ENCODE measurements around the gene INTS15.
A peak's percentile ranks its signal among the peaks of the same experiment; 100 is the strongest.
"Not testable (repeated sequence)": the region's sequence is repeated elsewhere in the genome, so short reads cannot be mapped to it uniquely, and the experiment has no call there.

Gene INTS15

DNA sequence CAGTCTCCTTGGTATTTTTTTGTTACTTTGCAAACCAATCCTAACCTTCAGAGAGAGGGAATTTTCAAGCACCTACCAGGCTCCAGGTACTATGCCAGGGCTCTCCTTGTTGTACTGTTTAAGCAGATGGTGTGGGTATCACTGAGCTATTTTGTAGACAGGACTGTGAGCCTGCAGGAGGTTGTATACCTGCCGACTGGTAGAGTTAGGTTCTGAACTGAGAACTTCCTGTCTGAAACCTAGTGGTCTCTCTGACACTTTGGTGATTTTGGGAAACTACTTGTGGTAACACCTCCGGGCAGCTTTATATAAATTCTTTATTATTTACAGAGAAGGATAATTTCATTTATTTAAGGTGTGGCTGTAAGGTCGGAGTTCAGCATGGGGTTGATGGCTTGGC is 30.1 kb downstream of the INTS15 start:
- no peak for DNase-seq

DNA sequence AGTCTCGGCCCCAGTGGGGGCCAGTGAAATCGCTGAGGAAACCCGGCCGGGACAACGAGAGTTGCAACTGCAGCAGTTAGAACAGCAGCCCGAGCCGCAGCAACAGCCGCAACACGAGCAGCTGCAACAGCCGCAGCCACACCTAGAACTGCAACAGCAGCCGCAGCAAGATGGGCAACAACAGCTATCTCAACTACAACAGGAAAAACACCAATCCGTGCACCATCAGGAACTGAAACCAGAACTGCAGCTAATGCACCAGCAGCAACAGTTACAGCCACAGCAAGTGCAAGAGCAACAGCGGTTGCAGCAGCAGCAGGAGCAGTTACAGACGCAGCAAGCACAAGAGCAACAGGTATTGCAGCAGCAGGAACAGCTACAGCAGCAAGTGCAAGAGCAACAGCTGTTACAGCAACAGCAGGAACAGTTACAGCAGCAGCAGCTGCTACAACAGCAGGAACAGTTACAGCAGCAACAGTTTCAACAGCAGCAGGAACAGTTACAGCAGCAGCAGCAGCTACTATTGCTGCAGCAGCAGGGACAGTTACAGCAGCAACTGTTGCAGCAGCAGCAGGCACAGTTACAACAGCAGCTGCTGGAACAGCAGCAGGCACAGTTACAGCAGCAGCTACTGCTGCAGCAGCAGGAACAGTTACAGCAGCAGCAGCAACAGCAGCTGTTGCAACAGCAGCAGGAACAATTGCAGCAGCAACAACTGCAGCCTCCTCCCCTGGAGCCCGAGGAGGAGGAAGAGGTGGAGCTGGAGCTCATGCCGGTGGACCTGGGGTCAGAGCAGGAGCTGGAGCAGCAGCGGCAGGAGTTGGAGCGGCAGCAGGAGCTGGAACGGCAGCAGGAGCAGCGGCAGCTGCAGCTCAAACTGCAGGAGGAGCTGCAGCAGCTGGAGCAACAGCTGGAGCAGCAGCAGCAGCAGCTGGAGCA is 31.6 kb downstream of the INTS15 start:
- no peak for DNase-seq

DNA sequence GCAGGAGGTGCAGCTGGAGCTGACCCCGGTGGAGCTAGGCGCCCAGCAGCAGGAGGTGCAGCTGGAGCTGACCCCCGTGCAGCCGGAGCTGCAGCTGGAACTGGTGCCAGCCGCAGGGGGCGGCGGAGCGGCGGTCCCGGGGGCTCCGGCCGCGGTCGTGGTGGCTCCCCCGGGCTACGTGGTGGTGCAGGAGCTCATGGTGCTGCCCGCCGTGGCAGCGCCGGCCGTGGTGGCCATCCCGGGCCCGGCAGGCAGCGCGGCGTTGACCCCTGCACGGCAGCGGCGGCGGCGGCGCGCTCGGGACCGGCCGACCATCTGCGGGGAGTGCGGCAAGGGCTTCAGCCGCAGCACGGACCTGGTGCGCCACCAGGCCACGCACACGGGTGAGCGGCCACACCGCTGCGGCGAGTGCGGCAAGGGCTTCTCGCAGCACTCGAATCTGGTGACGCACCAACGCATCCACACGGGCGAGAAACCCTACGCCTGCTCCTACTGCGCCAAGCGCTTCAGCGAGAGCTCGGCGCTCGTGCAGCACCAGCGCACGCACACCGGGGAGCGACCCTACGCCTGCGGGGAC is 32.4 kb downstream of the INTS15 start:
- no peak for DNase-seq

DNA sequence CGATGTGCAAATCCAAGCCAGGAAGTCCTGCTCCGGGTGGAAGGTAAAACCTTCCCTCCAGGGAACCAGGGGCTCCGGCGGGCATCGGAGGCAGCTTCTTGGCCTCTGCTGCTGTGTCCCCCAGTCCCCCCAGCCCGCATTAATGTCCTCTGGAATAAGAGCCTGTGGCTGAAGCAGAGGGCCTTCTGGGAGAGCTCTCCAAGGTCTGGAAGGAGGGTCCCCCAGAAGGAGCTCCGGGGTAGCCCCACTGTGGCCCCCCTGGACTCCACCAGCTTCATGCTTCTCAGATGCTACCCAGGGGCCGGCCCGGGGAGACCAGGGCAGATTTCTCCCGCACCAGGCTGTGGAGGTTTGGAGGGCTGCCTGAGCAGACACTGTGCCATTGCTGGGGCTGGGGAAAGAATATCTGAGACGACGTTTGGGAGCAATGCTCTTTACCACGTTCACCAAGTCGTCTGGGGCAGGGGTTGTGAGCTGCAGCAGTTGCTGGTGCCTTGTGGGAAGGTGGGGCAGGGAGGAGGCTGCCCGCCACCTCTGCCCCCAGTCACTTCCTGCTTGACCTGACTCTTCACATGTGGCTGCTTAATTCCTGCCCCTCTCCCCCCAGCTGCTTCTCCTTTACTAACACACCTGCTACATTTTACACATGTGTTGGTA is 33.9 kb downstream of the INTS15 start:
- DNase-seq = no peak

DNA sequence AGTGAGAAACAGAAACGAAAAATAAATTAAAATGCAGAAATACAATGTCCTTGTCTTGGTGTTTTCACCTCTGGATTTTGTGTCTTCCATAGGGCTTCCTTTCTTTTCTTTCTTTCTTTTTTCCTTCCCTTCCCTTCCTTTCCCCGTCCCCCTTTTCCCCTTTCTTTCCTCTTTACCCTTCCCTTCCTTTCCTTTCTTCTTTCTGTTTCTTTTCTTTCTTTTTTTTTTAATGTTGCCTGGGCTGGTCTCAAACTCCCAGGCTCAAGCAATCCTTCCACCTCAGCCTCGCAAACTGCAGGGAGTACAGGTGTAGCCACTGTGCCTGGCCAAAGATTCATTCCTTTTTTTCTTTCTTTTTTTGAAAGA is 34.4 kb downstream of the INTS15 start:
- no peak for DNase-seq

DNA sequence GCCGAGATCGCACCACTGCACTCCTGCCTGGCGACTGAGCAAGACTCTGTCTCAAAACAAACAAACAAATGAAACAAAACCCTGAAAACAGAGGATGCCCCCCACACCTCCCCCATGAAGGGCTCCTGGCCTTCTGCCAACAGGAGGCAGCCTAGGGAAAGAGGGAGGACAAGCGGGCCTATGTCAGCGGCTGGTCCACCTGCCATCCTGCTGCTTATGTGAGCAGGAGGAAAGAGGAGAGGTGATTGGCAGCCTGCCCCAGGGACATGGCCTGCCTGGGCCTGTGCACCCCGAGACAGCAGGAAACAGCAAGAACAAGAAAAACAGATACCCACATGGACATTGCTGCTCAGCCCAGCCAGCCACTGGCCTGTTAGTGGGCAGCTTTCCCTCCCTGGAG is 38.2 kb downstream of the INTS15 start:
- DNase-seq = no peak

DNA sequence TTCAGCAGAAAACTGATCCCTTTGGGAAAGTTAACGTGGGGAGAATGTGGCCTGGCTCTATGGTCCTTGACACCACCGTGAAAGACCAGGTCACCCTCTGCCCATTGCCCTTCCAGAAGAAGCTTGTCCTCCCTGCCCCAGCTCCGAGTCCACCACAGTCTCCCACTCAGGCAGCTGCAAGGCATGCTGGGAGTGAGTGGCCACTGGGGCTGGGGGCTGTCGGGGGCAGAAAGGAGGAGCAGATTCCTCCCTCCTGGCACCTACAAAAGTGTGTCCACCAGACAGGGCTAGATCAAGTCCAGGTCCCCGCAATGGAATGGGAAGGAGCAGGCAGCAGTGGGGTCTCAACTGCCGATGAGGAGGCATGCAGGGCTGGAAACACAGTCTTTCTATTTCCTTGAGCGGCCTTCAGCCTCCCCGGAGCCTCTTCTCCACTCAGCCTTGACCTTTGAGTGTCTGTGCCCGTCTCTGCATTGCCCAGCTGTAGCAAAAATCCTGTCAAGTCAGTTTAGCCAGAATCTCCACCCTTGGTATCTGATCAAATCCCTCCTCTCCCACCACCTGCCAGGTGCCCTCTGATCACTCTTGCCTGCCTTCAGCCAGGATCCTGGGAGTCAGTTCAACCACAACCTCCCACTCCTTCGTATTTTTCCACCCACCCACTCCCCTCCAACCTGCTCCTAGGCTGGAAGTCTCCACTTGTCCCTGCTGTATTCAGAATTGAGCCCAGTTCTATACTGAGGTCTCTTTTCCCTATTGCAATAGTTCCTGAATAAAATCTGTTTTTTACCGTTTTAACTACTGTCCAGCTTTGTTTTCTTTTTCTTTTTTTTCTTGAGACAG is 40.4 kb downstream of the INTS15 start:
- DNase-seq = no peak

DNA sequence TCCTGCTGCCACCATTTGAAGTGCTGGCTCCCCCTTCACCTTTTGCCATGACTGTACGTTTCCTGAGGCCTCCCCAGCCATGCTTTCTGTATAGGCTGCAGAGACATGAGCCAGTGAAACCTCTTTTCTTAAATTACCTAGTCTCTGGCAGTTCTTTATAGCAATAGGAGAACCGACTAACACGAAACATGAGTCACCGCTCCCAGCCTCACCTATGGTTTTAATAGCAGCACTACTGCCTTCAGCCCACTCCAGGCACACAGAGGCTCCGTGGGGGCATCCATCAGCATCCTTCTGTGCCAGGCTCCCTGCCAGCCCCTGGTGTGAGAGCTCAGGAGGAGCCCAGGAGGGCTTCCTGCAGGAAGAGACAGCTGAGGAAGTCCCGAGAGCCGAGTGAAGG is 41.8 kb downstream of the INTS15 start:
- DNase-seq = no peak

DNA sequence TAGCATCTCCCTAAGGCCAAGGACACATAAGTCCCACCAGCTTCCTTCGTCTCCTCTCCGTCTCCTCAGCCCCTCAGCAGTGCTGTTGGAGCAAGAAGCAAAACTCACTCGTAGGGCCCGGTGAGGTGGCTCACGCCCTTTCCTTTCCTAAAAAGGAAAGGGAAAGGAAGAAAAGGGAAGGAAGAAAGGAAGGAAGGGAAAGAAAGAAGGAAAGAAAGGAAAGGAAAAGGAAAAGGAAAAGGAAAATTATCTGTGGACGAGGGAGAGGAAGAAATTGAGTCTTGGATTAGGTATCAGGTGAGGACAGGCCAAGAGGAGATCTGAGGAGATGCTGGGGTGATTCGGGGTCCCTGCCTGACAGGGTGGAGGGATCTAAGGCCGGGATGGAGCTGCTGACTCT is 44.2 kb downstream of the INTS15 start:
- no peak for DNase-seq

DNA sequence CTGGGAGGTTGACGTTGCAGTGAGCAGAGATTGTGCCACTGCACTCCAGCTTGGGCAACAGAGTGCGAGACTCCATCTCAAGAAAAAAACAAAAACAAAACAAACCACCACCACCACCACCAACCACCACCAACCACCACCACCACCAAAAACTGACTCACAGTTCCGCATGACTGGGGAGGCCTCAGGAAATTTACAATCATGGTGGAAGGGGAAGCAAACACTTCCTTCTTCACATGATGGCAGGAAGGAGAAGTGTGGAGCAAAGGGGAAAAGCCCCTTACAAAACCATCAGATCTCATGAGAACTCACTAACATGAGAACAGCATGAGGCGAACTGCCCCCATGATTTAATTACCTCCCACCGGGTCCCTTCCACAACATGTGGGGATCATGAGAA is 45.1 kb downstream of the INTS15 start:
- not testable (repeated sequence) for DNase-seq

DNA sequence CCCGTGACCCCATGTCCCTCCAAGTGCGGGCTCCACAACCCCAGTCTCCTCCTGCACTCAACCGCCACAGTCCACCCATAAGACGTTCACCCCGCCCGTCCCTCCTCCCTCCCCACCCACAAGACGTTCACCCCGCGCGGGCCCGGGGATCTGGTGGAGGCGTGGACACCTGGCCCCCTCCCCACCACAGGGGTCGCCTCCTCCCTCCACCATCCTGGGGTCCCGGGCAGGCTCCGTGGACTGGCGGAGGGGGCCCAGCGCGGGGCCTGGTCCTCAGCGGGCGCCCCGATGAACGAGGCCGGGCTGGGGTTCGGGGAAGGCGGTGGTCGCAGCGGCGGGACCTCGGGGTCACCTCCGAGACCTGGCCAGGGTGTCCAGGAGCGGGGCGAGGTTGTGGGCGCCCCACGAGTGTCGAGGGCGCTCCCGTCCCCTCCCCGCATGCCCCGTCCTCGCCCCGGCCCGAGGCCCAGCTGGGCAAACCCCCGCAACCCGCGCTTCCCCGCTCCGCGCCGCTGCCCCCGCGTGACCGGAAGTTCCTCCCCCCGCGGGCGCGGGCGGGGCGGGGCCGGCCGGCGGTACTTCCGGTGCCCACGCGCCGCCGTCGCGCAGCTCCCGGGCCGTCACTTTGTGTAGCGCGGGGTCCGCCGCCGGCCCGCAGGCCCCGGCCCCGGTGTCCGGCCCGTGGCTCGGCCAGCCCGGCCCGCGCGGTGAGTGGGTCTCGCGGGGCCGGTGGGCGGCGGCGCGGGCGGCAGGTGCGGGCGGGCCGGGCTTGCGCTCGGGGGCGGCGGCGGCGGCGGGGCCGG is 47.1 kb downstream of the INTS15 start, which contains the start of gene ZNF316:
Gene ZNF316, plus strand, starts transcription at position 578 of the 803 bp plus-strand sequence. CDS start 5,092 bp downstream, outside the sequence.
- DNase-seq = peak; percentile 46

DNA sequence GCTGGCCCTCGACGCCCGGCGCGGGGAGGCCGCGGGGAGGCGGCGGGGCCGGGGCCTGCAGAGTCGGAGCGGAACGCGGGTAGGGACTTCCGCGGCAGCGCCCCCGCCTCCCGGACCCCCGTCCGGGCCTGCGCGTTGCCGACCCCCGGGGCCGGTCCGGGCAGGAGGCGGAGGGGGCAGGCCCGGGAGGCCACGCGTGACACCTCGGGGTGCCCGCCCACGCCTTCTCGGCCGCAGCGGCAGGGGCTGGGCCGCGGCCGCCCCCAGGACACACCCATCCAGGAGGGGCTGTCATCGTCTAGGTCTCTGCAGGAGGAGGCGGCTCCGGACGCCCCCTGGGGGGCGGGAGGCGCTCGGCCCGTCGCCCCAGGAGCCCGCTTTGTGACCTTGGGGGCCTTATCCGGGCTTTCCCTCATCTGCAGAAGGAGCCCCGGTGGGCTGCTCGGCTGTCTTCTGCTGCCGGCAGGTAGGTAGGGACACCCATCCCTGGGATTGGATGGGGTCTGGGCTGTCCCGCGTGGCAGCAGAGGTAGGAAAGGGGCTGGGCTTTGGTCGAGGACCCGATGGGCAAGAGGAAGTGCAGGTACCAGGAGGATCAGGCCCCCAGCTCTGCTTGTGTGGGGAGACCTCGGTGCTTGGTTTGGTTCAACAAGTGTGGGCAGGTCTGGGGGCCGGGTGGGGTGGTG is 47.9 kb downstream of the INTS15 start:
- DNase-seq = peak; percentile 41

DNA sequence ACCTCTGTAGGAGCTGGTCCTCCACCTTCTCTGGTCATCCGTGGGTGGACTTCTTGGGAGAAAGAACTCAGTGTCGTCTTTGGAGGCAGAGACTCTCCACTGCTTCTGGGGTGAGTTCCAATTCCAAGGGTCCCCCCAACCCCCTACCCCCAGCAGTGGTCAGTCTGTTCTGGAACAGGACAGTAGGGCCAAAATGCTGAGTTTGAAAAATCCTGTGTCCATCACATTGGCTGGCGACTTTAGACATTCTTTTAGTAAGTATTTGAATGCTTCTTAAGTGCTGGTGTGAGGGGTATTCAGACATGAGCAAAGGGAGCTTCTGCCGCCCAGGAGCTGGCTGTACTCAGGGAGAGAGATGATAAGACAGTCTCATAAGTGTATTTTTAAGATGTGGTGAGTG is 49.2 kb downstream of the INTS15 start:
- no peak for DNase-seq

DNA sequence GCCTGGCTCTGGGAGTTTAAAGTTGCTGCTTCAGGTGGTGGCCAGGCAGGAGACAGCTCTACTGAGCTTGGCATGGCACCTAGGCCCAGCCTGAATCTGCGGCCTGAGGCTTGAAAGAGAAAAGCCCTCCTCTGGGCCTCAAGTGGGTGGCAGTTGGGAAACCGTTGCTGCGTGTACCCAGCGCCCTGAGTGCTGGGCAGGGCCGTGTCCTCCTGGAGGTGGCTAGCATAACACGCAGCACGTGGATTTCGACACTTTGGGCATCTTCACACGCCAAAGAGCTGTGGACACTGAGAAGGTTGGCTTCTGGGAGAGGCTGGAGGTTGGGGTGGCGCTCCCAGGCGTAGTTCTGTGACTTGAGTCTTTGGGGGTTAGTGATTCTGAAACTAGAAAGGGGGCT is 49.8 kb downstream of the INTS15 start:
- DNase-seq = no peak

DNA sequence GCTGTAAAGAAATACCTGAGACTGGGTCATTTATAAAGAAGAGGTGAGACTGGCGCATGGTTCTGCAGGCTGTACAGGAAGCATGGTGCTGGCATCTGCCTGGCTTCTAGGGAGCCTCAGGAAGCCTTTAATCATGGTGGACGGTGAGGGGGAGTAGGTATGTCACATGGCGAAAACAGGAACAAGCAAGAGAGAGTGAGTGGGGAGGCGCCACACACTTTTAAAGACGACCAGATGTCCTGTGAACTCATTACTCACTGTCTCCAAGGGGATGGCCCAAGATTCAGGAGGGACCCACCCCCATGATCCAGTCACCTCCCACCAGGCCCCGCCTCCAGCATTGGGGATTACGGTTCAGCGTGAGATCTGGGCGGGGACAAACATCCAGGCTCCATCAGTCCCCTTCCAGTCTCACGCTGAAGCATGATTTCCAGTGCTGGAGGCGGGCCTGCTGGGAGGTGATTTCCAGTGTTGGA is 50.5 kb downstream of the INTS15 start:
- peak; percentile 49 for DNase-seq

DNA sequence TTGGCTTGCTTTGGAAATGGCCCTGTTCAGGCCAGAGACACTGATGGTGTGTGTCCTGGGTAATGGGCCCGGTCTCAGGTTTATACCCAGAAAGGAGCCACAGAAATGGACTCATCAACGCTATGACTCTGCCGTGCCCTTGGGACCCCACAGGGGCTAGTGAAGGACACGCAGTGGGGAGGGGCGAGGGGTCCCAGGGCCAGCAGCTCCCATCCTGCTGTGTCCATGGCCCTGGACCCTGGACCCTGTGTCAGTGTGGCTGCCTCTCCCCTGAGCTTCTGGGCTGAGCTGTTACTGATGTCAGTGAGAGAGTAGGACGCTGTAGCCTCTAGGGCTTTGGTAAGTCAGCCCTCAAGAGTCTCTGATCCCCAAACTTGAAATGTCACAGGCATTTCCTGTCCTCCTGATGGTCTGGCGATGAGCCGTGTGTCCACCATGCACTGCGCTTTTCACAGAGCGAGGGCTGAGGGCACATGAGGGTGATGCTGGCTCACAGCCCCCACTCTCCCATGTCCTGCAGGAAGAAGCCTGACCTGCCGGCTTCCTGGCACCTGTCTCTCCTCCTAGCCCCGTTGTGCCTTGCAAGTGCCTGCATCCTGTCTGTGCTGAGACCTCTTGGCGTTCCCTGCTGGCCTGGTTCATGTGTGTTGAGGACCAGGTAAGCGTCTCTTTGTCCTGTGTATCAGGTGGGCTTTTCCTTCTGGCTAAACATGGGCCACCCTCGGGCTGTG is 51.6 kb downstream of the INTS15 start:
- no peak for DNase-seq

DNA sequence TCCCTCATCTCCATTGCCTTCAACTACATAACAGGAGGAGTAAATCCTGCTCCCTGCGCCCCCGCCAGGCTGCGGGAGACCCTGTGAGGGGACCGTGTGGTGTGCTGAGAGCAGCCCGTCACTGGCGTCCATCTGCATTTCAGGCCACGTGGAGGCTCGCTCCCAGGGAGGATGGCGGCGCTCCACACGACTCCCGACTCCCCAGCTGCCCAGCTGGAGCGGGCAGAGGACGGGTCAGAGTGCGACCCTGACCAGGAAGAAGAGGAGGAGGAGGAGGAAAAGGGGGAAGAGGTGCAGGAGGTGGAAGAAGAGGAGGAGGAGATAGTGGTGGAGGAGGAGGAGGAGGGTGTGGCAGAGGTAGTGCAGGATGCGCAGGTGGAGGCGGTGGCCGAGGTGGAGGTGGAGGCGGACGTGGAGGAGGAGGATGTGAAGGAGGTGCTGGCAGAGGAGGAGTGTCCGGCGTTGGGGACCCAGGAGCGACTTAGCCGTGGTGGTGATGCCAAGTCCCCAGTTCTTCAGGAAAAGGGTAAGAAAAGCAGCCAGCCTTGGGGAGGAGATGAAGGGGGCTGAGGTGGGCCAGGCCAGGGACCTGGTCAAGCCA is 52.5 kb downstream of the INTS15 start:
- DNase-seq = no peak

DNA sequence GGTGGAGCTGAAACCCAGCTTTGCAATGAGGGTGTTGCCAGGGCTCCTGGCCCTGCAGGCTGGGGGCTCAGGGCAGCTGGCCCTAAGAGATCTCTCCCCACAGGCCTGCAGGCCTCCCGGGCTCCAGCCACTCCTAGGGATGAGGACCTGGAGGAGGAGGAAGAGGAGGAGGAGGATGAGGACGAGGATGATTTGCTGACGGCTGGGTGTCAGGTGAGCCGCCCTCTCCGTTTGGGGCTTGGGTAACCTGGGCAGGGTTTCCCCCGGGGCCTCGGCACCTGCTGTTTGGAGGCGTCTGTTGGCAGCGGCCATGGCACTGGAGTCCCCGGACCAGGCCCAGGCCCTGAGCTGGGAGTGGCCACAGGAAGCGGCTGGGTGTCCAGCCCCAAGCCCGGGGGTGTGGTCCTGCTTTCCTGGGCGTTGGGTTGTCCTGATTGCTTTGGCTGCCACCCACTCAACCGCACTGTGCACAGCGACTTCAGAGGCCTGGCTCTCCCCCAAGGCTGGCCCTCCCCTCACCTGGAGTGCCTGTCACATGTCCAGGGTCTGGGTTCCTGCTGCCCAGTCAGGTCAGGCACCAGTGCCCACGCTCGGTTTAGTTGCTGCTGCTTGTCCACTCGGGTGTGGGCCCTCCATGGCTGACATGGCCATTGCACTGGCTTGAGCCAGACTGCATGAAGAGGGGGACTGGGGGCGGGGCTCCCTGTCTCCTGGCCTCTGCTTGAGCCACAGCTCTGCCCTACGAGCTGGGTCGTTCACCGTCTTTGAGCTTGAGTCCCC is 53.2 kb downstream of the INTS15 start:
- DNase-seq = no peak

DNA sequence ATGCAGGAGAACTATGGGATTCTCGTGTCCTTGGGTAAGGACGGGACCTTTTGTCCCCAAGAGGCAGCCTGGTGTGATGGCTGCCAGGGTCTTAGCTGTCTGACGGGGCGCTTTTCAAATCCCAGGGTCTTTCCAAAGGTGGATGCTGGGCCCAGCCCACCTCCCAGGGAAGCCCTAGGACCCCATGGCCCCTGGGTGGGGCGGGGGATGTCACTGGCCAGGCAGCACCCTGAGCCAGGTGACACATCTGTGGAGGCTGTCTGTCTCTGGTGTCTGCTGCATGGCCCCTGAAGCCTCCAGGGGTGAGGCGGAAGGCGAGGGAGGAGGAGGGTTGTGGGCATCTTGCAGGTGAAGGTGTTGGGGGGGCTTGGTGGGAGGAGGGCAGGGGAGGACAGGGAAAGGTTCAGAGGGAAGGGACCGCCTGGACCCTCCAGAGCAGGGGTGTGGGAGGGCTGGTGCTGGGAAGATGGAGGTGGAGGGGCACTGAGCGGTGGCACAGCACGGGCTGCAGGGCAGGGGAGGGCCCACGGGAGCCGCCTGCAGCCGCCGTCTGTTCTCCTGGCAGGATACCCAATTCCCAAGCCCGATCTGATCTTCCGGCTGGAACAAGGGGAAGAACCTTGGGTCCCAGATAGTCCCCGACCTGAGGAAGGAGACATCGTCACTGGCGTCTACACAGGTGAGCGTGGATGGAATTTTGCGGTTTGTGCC is 54.2 kb downstream of the INTS15 start:
- DNase-seq = no peak
